ENCODE data around the gene DPEP3.
"Not testable (repeated sequence)": the region's sequence is repeated elsewhere in the genome, so short reads cannot be mapped to it uniquely, and the experiment has no call there.

Gene DPEP3

GRCh38 chr16:67939507-67940445 lies 40.5 kb downstream of the DPEP3 start:
- no peak for TF ChIP-seq CTCF (IDR thresholded peaks at IDR 0.05; ENCODE audit: low read depth, low read length, missing control alignments)
- no peak overlapping the region for H3K4me3 ChIP-seq (ENCODE audit: low read depth, low read length)
- no peak for DNase-seq (ENCODE audit: low read depth)

GRCh38 chr16:67937713-67938112 lies 42.6 kb downstream of the DPEP3 start:
- H3K4me3 ChIP-seq (ENCODE audit: low read depth, low read length); DNase-seq (ENCODE audit: low read depth): not testable (repeated sequence)

- TF ChIP-seq CTCF (IDR thresholded peaks at IDR 0.05; ENCODE audit: low read depth, low read length, missing control alignments): no peak
- DNase-seq (ENCODE audit: low read depth): peak; percentile 84
- peak overlapping the region; percentile 81 for H3K4me3 ChIP-seq (ENCODE audit: low read depth, low read length)
Measured at GRCh38 chr16:67936880-67937605, 43.3 kb downstream of the DPEP3 start.

DNA sequence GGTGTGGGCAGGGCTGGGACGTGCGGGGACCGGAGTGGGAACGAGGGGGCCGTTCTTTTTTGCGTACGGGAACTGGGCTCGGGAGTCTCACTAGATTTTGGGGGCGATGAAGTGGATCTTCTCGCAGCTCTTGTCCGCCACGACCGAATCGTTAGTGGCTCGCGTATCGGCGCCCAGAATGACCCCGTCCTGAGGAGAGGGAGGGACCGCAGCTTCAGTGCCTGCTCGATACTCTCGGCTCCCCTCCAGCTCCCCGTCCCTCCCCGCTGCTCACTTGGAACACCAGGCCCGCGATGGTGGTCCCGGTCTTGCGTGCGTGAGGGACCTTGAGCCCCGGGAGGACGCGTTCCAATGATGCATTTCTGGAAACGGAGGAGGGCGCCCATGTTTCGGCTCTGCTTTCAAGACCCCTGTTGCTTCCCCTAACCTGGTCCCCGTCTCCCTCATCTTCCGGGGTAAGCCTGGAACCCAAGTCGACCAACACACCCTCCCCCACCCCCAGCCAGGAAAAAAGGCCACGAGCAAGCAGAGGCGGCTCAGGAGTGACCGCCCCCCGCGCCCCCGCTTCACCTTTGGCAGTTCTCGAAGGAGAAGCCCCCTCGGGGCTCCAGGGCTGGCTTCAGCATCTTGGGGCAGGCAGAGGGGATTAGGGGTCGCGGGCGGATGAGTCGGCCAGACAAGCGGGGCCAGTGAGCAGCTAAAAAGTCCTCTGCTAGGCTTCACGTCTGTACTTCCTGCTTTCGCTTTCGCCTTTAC lies 44.0 kb downstream of the DPEP3 start, which contains the start of gene PSMB10:
TSS of gene PSMB10 (minus strand) at position 727 of the 756 bp plus-strand sequence. CDS start at position 626, 101 bp downstream.
- no peak for DNase-seq (ENCODE audit: low read depth)
- peak within 1 kb of the TSS; percentile 81 for H3K4me3 ChIP-seq (ENCODE audit: low read depth, low read length)
- TF ChIP-seq CTCF (IDR thresholded peaks at IDR 0.05; ENCODE audit: low read depth, low read length, missing control alignments): no peak

DNA sequence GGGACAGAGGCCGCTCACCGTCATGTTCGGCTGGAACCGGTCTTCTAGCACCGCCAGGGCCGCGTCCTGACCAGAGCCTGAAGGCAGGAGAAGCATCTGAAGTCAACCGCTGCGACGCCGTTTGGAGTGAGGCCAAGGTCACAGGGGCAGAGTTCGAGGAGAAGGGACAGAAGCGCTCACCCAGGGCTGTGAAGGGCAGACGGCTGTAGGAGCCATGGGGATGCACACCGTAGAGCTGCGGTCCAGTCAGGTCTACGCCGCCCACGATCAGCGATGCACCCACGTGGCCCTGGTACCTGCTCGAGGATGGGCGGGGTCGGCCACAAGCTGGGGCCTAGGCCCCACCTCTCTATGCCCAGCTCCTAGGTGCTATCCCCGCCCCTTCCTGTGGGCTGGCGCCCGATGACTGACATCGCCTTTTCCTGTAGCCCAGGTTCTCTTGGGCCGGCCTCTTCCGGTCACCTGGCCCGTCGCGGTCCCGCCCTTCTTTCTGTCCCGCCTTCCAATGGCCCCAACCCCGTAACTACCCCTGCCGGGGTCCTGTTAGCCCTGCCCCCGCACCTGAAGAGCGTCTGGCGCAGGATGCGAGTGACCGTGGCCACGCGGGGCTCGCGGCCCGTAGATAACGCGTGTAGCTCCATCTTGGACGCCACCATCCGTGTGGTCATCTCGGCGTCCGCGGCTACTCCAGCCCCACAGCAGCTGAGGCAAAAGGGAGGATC lies 44.7 kb downstream of the DPEP3 start:
- no peak for TF ChIP-seq CTCF (IDR thresholded peaks at IDR 0.05; ENCODE audit: low read depth, low read length, missing control alignments)
- DNase-seq (ENCODE audit: low read depth): peak; percentile 91
- H3K4me3 ChIP-seq (ENCODE audit: low read depth, low read length): peak overlapping the region; percentile 81

DNA sequence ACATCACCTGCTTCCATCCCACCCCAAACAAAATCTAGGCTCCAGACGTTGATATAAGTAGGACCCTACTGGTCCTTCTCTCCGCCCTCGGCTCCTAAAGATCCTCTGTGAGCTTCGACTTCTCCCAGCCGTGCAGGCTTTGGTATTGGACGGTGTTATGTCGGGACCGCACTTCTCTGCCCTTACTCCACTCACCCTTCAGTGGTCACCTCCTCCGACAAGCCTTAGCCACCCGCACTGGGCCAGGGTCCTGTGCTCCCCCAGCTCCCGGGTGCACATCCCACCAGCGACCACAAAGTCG lies 45.2 kb downstream of the DPEP3 start:
- DNase-seq (ENCODE audit: low read depth): no peak
- H3K4me3 ChIP-seq (ENCODE audit: low read depth, low read length): peak overlapping the region; percentile 81
- no peak for TF ChIP-seq CTCF (IDR thresholded peaks at IDR 0.05; ENCODE audit: low read depth, low read length, missing control alignments)

All from GM12864 (cell line).